Colon (tissue), 2 donors: ENCODE results near the gene PITRM1.
"Not testable (repeated sequence)": the region's sequence is repeated elsewhere in the genome, so short reads cannot be mapped to it uniquely, and the experiment has no call there.

Experiments
- FAIRE-seq: peaks from 2 replicates; lab custom pipeline; 2012; peaks lifted over from hg19 to GRCh38; lab: Jason Lieb, UNC
- donor health status: control.
- donor health status: control.

PITRM1 gene

DNA sequence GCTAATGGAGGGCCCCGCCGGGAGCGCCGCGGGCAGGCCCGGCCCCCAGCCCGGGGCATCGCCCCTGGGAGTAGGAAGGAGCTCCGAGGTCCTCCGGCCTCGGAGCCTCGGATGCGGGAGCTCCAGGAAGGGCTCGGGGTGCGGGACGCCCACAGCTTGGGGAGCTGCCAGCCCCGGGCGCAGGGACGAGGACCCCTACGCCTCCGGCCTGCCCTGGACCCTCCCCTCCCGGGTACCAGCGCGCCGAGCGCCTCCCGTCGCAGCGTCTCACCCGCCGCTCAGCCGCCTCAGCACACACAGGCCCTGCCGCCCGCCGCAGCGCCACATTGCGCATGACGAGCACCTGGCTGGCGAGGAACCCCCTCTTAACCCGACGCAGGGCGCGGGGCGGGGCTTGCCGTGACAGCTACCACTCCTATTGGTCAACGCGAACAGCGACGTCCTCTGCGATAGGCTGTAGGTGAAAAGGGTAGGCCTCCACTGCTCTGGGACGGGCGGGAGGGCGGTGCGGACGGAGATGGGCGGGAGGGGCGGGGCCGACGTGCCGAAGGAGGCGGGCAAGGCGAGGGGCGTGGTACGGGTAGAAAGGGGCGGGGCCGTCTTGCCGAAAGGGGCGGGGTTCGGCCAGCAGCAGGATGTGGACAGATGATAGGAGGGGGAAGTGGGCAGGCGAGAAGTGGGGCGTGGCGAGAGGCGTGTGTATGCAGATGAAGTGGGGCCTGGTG, at the start of gene PITRM1:
PITRM1 (minus strand) TSS at position 337 of the 725 bp plus-strand sequence; CDS start at position 327, 10 bp downstream.
- no peak for FAIRE-seq

DNA sequence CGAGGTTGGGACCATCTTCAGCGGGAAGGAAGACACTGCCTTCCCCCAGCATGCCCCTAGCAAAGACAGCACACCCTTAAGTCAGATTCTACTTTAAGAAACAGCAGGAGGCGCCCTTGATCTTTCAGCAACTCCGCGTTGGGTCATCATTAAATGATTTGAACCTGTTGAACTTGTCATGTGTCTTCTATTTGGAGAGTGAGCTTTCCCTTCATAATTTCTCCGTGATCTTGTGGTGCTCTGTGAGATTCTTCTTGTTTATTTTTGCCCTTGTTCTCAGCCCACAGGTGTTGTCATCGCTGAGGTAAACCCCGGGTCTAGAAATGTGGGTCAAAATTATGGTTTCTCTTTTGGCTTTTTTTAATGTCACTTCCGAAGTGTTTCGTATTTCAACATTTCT, 49.5 kb upstream of the PITRM1 start:
- no peak for FAIRE-seq

- peak; percentile 10 for FAIRE-seq
Measured at GRCh38 chr10:3221601-3222000, 49.0 kb upstream of the PITRM1 start.

DNA sequence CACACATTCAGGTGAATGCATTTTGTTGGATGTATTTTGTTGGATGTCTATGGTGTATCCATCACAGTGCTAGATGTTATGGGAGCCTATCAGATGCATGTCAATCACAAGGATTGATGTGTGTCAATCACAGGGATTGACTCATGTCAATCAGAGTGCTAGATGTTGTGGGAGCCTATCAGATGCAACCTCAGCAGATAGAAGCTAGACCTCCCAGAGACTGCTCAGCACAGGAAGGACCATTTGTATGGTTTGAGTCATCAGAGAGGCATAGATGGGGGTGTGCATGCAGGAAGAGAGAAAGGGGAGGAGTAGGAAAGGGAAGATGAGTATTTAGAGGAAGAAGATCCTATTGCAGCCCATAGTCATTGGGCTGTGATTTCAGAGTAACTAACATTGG, 48.3 kb upstream of the PITRM1 start:
- no peak for FAIRE-seq

DNA sequence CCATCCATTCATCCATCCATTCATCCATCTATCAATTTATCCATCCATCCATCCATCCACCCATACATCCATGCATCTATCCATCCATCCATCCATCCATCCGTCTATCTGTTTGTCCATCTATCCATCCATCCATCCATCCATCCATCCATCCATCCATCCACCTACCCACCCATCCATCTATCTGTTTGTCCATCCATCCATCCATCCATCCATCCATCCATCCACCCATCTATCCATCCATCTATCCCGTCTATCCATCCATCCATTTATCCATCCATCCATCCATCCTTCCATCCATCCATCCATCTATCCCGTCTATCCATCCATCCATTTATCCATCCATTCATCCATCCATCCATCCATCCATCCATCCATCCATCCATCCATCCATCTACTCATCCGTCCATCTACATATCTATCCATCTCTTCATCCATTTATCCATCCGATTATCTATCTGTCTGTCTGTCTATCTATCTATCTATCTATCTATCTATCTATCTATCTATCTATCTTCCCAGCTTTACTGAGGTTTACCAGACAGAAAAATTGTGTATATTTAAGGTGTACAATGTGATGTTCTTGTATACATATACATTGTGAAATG, 46.5 kb upstream of the PITRM1 start:
- FAIRE-seq = not testable (repeated sequence)

DNA sequence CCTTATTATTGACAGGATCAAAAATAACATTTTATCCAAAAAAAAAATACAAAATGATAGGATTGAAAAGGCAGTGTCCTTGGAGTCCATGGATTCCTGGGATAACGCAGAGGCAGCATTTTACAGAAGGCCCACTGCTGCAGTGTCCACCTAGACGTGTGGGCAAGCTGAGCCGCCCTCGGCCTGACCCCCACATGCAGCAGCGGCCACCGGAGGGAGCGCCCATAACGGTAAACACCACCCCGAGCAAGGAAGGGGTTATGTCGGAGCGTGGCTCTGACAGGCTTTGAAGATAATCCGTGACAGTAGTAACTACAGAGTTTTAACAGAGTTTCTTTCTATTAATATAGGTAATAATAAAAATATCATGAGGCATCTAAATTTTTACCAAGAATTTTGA, 45.3 kb upstream of the PITRM1 start:
- FAIRE-seq = no peak

GRCh38 chr10:3217301-3217700, 44.7 kb upstream of the PITRM1 start:
- no peak for FAIRE-seq

DNA sequence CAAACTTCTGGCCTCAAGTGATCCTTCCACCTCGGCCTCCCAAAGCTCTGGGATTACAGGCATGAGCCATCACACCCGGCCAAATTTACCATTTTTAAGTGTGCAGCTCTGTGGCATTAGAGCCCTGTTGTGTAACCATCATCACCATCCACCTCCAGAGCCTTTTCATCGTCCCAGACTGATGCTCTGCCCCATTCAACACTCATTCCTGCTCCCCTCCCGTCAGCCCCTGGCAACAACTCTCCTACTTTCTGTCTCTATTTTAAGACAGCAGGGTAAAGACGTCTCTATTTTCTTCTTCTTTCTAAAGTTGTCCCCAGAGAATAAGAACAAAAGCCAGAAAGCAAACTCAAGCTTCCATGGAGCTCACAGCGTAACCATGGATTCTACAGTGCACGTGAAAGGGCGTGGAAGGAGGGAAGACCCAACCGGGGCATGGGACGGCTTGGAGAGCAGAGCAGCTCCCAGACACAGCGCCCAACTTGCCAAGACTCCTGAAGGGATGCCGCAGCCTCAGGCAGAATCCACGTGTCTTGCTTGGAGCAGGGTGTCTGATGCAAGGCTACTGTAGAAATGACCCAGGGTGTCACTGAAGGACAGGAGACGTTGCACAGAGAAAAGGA, 42.7 kb upstream of the PITRM1 start:
- no peak for FAIRE-seq

- FAIRE-seq = no peak
Measured at GRCh38 chr10:3213758-3214515, 41.4 kb upstream of the PITRM1 start.

- FAIRE-seq = no peak
Measured at GRCh38 chr10:3213208-3213607, 40.6 kb upstream of the PITRM1 start.

DNA sequence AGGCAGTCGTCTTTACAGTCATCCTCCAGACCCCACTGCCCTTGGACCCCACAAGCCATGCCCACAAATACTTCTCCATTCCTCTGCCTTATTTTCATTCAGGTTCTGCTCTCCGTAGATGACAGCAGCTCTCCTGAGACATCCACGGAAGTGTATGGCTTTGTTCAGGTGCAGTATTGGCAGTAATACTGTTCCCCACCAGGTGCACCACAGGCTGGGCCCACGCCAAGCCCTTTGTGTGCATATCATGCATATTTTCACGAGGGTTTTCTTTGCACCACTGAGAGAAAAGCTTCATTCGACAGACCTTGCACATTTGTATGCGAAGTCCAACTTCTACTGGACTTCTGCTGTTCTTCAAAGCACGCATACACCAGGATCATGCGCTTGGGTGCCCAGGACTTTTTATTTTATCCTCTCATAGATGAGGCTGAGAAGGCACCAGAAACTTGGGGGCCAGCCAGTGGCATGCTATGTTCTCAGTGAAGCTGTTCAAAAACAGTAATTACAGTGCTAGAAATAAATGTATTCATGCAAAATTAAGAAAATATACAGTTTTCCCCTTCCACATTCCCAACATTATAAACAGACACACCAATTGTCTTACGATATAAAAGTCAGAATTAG, 37.8 kb upstream of the PITRM1 start:
- no peak for FAIRE-seq

DNA sequence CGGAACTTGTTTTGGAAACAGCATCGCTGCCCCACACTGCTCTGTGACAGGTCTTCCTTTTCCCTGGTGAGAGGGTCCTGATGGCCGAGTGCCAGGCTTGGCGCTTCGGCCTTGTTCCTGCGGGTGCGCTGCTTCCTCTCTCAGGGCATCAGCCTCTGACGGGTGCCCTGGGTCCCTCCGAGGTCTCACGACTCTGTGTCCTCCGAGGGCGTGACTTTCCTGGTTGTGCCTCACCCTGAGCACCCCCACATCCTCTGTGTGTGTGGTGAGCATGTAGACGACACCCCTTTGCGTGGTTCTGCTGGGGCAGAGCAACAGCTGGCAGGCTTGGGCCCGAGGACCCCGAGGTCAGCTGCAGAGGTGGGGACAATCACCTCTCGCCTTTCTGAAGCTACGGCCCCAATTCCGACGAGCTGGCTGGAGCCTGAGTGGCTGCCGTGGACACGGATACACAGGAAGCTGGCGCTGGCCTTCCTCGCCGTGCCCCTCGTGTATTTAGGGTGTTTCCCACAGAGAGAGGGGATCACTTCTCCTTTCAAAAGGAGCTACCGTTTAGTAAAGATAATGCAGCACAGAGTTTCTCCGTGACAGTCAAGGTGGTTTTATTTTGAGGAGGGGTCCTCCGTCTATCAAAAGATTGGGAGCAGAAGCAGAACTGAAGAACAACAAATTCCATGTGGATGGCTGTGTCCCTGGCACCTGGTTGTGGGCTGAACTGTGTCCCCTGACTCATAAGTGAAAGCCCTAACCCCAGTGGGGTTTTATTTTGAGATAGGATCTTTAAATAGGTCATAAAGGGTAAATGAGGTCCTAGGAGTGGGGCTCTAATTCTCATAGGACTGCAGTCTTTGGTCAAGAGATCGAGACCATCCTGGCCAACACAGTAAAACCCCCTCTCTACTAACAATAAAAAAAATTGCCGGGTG, 36.2 kb upstream of the PITRM1 start:
- FAIRE-seq = no peak

- no peak for FAIRE-seq
Measured at GRCh38 chr10:3207351-3207750, 34.8 kb upstream of the PITRM1 start.

DNA sequence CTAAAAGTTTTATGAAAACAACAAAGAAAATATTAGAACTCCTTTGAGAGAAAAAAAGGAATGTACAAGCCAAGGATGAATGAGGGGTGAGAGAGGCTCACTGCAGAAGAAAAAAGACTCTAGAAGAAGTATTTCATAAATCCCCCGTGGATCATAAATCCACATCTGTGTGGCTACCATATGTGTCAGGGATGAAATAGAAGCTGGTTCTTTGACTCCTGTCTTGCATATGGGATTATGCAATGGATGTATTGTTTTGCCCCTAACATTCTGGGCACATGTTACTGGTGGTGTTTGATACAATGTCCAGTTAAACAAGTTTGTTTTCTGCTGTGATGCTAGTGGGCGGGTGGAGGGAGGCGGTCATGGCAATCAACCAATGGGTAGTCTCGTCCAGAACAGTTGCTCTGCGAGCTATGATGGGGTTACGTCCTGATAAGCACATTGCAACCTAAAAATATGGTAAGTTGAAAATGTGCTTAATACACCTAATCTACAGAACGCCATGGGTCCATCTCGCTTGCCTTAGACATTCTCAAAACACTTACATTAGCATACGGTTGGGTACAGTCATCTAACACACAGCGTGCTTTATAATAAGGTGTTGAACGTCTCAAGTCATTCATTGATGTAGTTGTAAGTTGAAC, 34.1 kb upstream of the PITRM1 start:
- no peak for FAIRE-seq

GRCh38 chr10:3203972-3204371, 31.4 kb upstream of the PITRM1 start:
- FAIRE-seq = no peak

DNA sequence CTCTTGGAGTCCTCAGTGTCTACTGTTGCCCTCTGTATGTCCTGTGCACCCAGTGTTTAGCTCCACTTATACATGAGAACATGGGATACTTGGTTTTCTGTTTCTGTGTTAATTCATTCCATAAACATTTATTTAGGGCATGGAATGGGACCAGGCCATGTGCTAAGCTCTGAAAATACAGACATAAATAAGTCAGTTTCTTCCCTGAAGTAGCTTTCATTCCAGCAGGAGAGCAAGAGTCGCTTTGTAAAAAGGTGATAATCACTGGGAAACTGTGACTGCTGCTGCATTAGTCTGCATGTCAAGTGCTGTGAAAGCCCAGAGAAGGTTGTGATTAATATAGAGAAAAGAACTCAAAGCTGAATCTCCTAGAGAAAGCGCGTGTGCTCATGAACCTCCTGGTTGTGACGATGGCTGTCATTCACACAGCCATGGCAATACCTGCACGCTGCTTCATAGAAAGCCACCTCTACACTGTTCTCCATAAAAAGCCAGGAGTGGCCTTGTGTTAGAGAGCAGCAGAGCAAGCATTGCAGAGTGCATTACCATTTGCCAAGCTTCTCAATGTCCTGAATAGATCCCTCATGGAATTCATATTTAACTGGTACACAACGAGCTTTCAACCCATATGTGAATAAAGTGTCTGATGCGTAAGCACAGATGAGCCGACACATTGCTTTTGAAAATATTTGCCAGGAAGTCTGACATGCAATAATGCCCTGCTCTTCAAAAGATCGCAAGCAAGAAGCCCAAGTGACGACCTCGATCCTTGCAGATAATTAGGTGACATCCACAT, 30.6 kb upstream of the PITRM1 start:
- FAIRE-seq = no peak

GRCh38 chr10:3201796-3202195, 29.2 kb upstream of the PITRM1 start:
- FAIRE-seq = no peak

DNA sequence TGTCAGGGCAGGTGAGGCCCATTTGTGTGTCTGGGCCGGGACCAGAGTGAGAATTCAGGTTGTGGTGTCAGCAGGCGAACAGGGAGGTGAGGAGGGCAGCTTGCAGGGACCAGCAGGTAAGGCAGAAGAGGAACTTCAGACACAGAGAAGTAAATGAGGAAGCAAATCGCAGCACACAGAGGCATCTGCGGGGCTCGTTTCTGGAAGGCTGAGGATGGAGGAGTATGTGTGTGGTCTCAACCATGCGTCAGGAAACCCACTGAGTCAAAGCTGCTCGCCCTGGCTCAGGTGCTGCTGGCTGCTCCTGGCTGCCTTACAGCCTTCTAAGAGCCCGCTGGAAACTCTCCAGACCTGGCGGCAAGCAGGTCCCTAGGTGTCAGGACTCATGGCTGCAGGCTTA, 26.9 kb upstream of the PITRM1 start:
- no peak for FAIRE-seq

- FAIRE-seq = no peak
Measured at GRCh38 chr10:3198900-3199299, 26.3 kb upstream of the PITRM1 start.
